Measurements from ENCODE around the gene SPACA9.

- TF ChIP-seq REST (IDR thresholded peaks at IDR 0.05; ENCODE audit: insufficient read depth in 1 of 2, low read depth in 2 of 2, low read length in 2 of 2) (no peak), POLR2AphosphoS5 (IDR thresholded peaks at IDR 0.05; ENCODE audit: low read depth, low read length) (no peak)
These were observed 992 bp downstream of the SPACA9 start for GRCh38 chr9:132879457-132880323.
